ENCODE results near the gene SLC6A9.

The SLC6A9 gene

DNA sequence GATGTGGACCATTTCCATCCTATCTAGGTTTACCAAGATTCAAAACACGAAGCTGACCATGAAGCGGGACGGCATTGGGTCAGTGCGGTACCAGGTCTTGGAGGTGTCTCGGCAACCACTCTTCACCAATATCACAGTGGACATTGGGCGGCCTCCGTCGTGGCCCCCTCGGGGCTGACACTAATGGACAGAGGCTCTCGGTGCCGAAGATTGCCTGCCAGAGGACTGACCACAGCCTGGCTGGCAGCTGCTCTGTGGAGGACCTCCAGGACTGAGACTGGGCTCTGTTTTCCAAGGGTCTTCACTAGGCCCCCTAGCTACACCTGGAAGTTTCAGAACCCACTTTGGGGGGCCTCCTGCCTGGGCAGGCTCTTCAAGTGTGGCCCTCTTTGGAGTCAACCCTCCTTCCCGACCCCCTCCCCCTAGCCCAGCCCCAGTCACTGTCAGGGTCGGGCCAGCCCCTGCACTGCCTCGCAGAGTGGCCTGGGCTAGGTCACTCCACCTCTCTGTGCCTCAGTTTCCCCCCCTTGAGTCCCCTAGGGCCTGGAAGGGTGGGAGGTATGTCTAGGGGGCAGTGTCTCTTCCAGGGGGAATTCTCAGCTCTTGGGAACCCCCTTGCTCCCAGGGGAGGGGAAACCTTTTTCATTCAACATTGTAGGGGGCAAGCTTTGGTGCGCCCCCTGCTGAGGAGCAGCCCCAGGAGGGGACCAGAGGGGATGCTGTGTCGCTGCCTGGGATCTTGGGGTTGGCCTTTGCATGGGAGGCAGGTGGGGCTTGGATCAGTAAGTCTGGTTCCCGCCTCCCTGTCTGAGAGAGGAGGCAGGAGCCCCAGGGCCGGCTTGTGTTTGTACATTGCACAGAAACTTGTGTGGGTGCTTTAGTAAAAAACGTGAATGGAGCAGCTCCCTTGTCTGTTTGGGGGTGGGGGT is 40.7 kb downstream of the SLC6A9 start:
- no peaks in the 10 kb centered on the region for H3K27me3 ChIP-seq
- H3K4me3 ChIP-seq: peak overlapping the region; percentile 78
- peaks cover 46% of the 10 kb centered on the region for H3K4me1 ChIP-seq
- no peak for TF ChIP-seq Cebpa-rat (IDR thresholded peaks at IDR 0.05)
- H3K27ac ChIP-seq: peak overlapping the region; percentile 65; the same call in 1 of the 2 replicates
- H3K36me3 ChIP-seq: peaks cover 20% of the 10 kb centered on the region
- peak overlapping the region; percentile 76; the same call in 1 of the 2 replicates for H3K9ac ChIP-seq
- H4K20me1 ChIP-seq: no peaks in the 10 kb centered on the region
- H3K9me3 ChIP-seq: no peaks in the 10 kb centered on the region
- H3K4me2 ChIP-seq: peak overlapping the region; percentile 89

GRCh38 chr1:43987159-43987902 is 43.9 kb downstream of the SLC6A9 start:
- TF ChIP-seq Cebpa-rat (IDR thresholded peaks at IDR 0.05): no peak
- no peaks in the 10 kb centered on the region for H3K27me3 ChIP-seq
- no peak overlapping the region for H3K4me2 ChIP-seq
- no peak overlapping the region for H3K27ac ChIP-seq
- peaks cover 27% of the 10 kb centered on the region for H4K20me1 ChIP-seq
- H3K4me3 ChIP-seq: no peak overlapping the region
- peaks cover 51% of the 10 kb centered on the region for H3K36me3 ChIP-seq
- no peak overlapping the region for H3K9ac ChIP-seq
- H3K4me1 ChIP-seq: peaks cover 18% of the 10 kb centered on the region
- no peaks in the 10 kb centered on the region for H3K9me3 ChIP-seq

DNA sequence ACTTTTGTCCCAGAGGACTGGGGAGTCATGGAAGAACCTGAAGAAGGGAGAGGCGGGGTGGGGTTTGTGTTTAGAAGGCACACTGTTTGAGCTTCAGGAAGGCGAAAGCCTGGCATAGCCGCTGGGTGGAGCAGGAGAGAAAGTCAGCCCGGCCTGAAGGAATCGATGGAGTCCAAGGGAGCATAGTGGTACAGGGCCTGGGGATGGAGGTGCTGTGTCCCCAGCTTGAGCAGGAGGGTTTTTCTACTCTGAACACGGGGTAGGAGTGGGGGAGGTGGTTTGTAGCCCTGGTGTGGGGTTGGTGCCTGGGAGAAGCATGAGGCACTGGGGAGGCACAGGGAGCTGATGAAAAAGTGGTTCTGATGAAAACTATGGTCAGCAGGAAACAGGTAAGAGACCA is 44.5 kb downstream of the SLC6A9 start:
- H4K20me1 ChIP-seq: peaks cover 33% of the 10 kb centered on the region
- peaks cover 57% of the 10 kb centered on the region for H3K36me3 ChIP-seq
- no peak for TF ChIP-seq Cebpa-rat (IDR thresholded peaks at IDR 0.05)
- H3K4me3 ChIP-seq: no peak overlapping the region
- H3K9me3 ChIP-seq: no peaks in the 10 kb centered on the region
- H3K27ac ChIP-seq: no peak overlapping the region
- H3K27me3 ChIP-seq: no peaks in the 10 kb centered on the region
- no peak overlapping the region for H3K9ac ChIP-seq
- H3K4me1 ChIP-seq: peaks cover 15% of the 10 kb centered on the region
- H3K4me2 ChIP-seq: no peak overlapping the region

- Histone ChIP-seq H3K27ac (no peak overlapping the region), H3K4me1 (peaks cover 19% of the 10 kb centered on the region), H3K27me3 (no peaks in the 10 kb centered on the region), H3K9ac (no peak overlapping the region), H3K9me3 (no peaks in the 10 kb centered on the region), H4K20me1 (peaks cover 39% of the 10 kb centered on the region), H3K4me2 (no peak overlapping the region), H3K36me3 (peaks cover 63% of the 10 kb centered on the region), H3K4me3 (no peak overlapping the region)
- TF ChIP-seq Cebpa-rat (IDR thresholded peaks at IDR 0.05): no peak
These were observed 45.2 kb downstream of the SLC6A9 start for GRCh38 chr1:43985984-43986595.

- no peak overlapping the region for H3K4me2 ChIP-seq
- H3K9me3 ChIP-seq: no peaks in the 10 kb centered on the region
- H3K27me3 ChIP-seq: no peaks in the 10 kb centered on the region
- no peak overlapping the region for H3K27ac ChIP-seq
- TF ChIP-seq Cebpa-rat (IDR thresholded peaks at IDR 0.05): no peak
- peaks cover 66% of the 10 kb centered on the region for H3K36me3 ChIP-seq
- H3K4me3 ChIP-seq: no peak overlapping the region
- H4K20me1 ChIP-seq: peaks cover 49% of the 10 kb centered on the region
- peaks cover 24% of the 10 kb centered on the region for H3K4me1 ChIP-seq
- no peak overlapping the region for H3K9ac ChIP-seq
These were observed 46.4 kb downstream of the SLC6A9 start for GRCh38 chr1:43984855-43985254.

GRCh38 chr1:43983253-43983899 is 47.9 kb downstream of the SLC6A9 start:
- no peak overlapping the region; the same call in 1 of the 2 replicates for H3K4me2 ChIP-seq
- H3K27ac ChIP-seq: no peak overlapping the region
- peaks cover 30% of the 10 kb centered on the region for H3K4me1 ChIP-seq
- H3K36me3 ChIP-seq: peaks cover 67% of the 10 kb centered on the region
- H3K27me3 ChIP-seq: no peaks in the 10 kb centered on the region
- H4K20me1 ChIP-seq: peaks cover 52% of the 10 kb centered on the region
- no peak for TF ChIP-seq Cebpa-rat (IDR thresholded peaks at IDR 0.05)
- H3K4me3 ChIP-seq: no peak overlapping the region
- no peak overlapping the region for H3K9ac ChIP-seq
- H3K9me3 ChIP-seq: no peaks in the 10 kb centered on the region

DNA sequence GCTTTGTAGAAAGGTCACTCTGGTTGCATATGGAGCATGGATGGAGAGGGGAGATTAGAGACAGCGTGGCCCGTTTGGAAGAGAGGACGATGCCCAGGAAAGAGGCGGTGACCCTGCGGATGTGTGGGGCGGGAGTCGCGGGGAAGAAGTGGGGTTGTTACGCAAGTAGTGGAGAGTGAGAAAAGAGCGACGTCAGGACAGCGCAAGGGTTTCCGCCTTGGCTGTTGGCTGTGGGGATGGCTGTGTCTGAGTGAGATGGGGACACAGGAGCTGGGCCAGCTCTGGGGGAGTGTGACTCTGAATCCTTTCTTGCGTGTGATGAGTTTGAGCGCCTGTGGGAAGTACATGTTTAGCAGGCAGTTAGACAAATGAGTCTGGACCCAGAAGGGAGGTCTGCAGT is 48.5 kb downstream of the SLC6A9 start:
- H3K4me2 ChIP-seq: no peak overlapping the region
- H3K9ac ChIP-seq: no peak overlapping the region
- no peaks in the 10 kb centered on the region for H3K9me3 ChIP-seq
- no peak for TF ChIP-seq Cebpa-rat (IDR thresholded peaks at IDR 0.05)
- no peak overlapping the region for H3K27ac ChIP-seq
- peaks cover 36% of the 10 kb centered on the region for H3K4me1 ChIP-seq
- peaks cover 58% of the 10 kb centered on the region for H4K20me1 ChIP-seq
- peaks cover 73% of the 10 kb centered on the region for H3K36me3 ChIP-seq
- H3K4me3 ChIP-seq: no peak overlapping the region
- H3K27me3 ChIP-seq: no peaks in the 10 kb centered on the region

DNA sequence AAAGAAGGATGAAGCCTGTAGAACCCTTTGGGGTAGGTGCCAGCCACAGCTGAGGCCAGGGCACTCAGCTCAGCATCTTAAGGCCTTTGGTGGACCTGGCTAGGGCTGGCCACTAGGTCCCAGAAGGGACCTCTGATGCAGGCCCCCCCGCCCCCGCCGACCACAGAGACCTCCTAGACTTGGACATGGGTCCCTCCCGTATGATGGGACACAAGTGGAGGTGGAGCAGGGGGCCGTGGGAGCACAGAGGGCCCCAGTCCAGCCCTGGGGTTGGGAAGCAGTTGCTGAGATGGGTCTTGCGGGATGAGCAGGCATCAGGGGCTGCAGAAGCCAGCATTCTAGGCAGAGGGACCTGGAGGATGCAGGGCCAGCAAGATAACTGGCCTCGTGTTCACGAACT is 49.0 kb downstream of the SLC6A9 start:
- H3K27ac ChIP-seq: no peak overlapping the region
- H3K9me3 ChIP-seq: no peaks in the 10 kb centered on the region
- peaks cover 75% of the 10 kb centered on the region for H3K36me3 ChIP-seq
- peak overlapping the region; percentile 94; the same call in 1 of the 2 replicates for H3K4me2 ChIP-seq
- TF ChIP-seq Cebpa-rat (IDR thresholded peaks at IDR 0.05): no peak
- peaks cover 42% of the 10 kb centered on the region for H3K4me1 ChIP-seq
- H3K27me3 ChIP-seq: no peaks in the 10 kb centered on the region
- peaks cover 64% of the 10 kb centered on the region for H4K20me1 ChIP-seq
- no peak overlapping the region for H3K4me3 ChIP-seq
- H3K9ac ChIP-seq: no peak overlapping the region

- H3K27ac ChIP-seq: no peak overlapping the region
- no peak for TF ChIP-seq Cebpa-rat (IDR thresholded peaks at IDR 0.05)
- peaks cover 48% of the 10 kb centered on the region for H3K4me1 ChIP-seq
- peaks cover 70% of the 10 kb centered on the region for H4K20me1 ChIP-seq
- no peaks in the 10 kb centered on the region for H3K9me3 ChIP-seq
- no peaks in the 10 kb centered on the region for H3K27me3 ChIP-seq
- H3K36me3 ChIP-seq: peaks cover 75% of the 10 kb centered on the region
- H3K9ac ChIP-seq: no peak overlapping the region
- H3K4me3 ChIP-seq: no peak overlapping the region
- H3K4me2 ChIP-seq: peak overlapping the region; percentile 94
These were observed 49.6 kb downstream of the SLC6A9 start for GRCh38 chr1:43981636-43982035.
